OCI-LY1 (cell line): ENCODE measurements around the gene LATS2.

Source experiments
- H2AFZ ChIP-seq: fragments of 200-600 bp; sonication (generic), shearing (Covaris generic); 2 replicates; pipeline ENCODE4 v1.6.0; 2014; ENCODE audit warnings: antibody characterized with exemption, mild to moderate bottlenecking, low read length
- H3F3A ChIP-seq: fragments of 200-600 bp; sonication (generic), shearing (Covaris generic); 2 replicates; pipeline ENCODE4 v1.6.0; 2014; ENCODE audit warnings: mild to moderate bottlenecking, antibody characterized with exemption, low read length, moderate library complexity; ENCODE audit not compliant: insufficient read depth
- H3K27ac ChIP-seq: fragments of 200-600 bp; sonication (generic); 2 replicates; pipeline ENCODE4 v1.5.1; 2014; ENCODE audit warnings: low read length, mixed run types, mild to moderate bottlenecking, low read depth; ENCODE audit not compliant: poor library complexity, severe bottlenecking
- H3K27me3 ChIP-seq: fragments of 200-600 bp; sonication (generic); 2 replicates; pipeline ENCODE4 v1.6.0; 2014; ENCODE audit warnings: antibody characterized with exemption, mild to moderate bottlenecking, low read length, moderate library complexity; ENCODE audit not compliant: insufficient read depth
- H3K36me3 ChIP-seq: fragments of 200-600 bp; sonication (generic); 2 replicates; pipeline ENCODE4 v1.6.1; 2014; ENCODE audit warnings: mild to moderate bottlenecking, antibody characterized with exemption, low read length, moderate library complexity, mixed read lengths; ENCODE audit not compliant: insufficient read depth
- H3K4me1 ChIP-seq: fragments of 200-600 bp; sonication (generic); 2 replicates; pipeline ENCODE4 v1.5.1; 2014; ENCODE audit warnings: mild to moderate bottlenecking, low read length, moderate library complexity; ENCODE audit not compliant: insufficient read depth, severe bottlenecking
- H3K4me2 ChIP-seq: fragments of 200-600 bp; sonication (generic), shearing (Covaris generic); 2 replicates; pipeline ENCODE4 v1.6.1; 2014; ENCODE audit warnings: low read length
- H3K4me3 ChIP-seq: fragments of 200-600 bp; sonication (generic); 2 replicates; pipeline ENCODE4 v1.5.1; 2014; ENCODE audit warnings: low read length, low read depth, mild to moderate bottlenecking, mixed read lengths; ENCODE audit not compliant: poor library complexity, severe bottlenecking
- H3K79me2 ChIP-seq: fragments of 200-600 bp; shearing (Covaris generic); 2 replicates; pipeline ENCODE4 v1.6.1; 2016; ENCODE audit warnings: mixed run types, low read length, mixed read lengths; ENCODE audit not compliant: insufficient read depth
- H3K9ac ChIP-seq: fragments of 200-600 bp; sonication (generic), shearing (Covaris generic); 2 replicates; pipeline ENCODE4 v1.6.1; 2014; ENCODE audit warnings: mild to moderate bottlenecking, low read length, mixed read lengths
- H3K9me2 ChIP-seq: fragments of 200-600 bp; sonication (generic), shearing (Covaris generic); 2 replicates; pipeline ENCODE4 v1.6.1; 2014; ENCODE audit warnings: low read depth, mild to moderate bottlenecking, low read length, mixed read lengths
- H3K9me3 ChIP-seq: fragments of 200-600 bp; shearing (Covaris generic); 2 replicates; pipeline ENCODE4 v1.6.1; 2014; ENCODE audit warnings: low read length, mixed read lengths
- H4K20me1 ChIP-seq: fragments of 200-600 bp; sonication (generic), shearing (Covaris generic); 2 replicates; pipeline ENCODE4 v1.6.0; 2016; ENCODE audit warnings: mild to moderate bottlenecking, low read length; ENCODE audit not compliant: insufficient read depth
- EZH2 ChIP-seq: fragments of 200-600 bp; sonication (generic), shearing (Covaris generic); IDR thresholded peaks from 2 replicates; pipeline ENCODE4 v1.8.0; 2017; ENCODE audit warnings: borderline replicate concordance, mixed run types, mild to moderate bottlenecking, antibody characterized with exemption, low read length, moderate library complexity, mixed read lengths
- TF ChIP-seq, protein P1 (sequence below): fragments of 200-600 bp; sonication (generic), shearing (Covaris generic); IDR thresholded peaks from 2 replicates; pipeline ENCODE4 v1.5.1; 2017; ENCODE audit warnings: mild to moderate bottlenecking, antibody characterized with exemption, low read length, moderate library complexity, mixed read lengths

The LATS2 gene

GRCh38 chr13:21015284-21015683 is 46.1 kb downstream of the LATS2 start:
- Histone ChIP-seq H3K27ac (no peak overlapping the region), H3K4me2 (no peak overlapping the region), H3K79me2 (no peaks in the 10 kb centered on the region), H3K9ac (no peak overlapping the region), H4K20me1 (no peaks in the 10 kb centered on the region), H3K4me1 (no peaks in the 10 kb centered on the region), H3F3A (no peaks in the 10 kb centered on the region), H3K4me3 (no peak overlapping the region), H3K9me3 (no peaks in the 10 kb centered on the region), H3K36me3 (no peaks in the 10 kb centered on the region), H3K9me2 (no peaks in the 10 kb centered on the region), H3K27me3 (no peaks in the 10 kb centered on the region), H2AFZ (no peak overlapping the region)
- TF ChIP-seq, protein P1, sequence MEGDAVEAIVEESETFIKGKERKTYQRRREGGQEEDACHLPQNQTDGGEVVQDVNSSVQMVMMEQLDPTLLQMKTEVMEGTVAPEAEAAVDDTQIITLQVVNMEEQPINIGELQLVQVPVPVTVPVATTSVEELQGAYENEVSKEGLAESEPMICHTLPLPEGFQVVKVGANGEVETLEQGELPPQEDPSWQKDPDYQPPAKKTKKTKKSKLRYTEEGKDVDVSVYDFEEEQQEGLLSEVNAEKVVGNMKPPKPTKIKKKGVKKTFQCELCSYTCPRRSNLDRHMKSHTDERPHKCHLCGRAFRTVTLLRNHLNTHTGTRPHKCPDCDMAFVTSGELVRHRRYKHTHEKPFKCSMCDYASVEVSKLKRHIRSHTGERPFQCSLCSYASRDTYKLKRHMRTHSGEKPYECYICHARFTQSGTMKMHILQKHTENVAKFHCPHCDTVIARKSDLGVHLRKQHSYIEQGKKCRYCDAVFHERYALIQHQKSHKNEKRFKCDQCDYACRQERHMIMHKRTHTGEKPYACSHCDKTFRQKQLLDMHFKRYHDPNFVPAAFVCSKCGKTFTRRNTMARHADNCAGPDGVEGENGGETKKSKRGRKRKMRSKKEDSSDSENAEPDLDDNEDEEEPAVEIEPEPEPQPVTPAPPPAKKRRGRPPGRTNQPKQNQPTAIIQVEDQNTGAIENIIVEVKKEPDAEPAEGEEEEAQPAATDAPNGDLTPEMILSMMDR = no peak
- no peak for TF ChIP-seq EZH2

DNA sequence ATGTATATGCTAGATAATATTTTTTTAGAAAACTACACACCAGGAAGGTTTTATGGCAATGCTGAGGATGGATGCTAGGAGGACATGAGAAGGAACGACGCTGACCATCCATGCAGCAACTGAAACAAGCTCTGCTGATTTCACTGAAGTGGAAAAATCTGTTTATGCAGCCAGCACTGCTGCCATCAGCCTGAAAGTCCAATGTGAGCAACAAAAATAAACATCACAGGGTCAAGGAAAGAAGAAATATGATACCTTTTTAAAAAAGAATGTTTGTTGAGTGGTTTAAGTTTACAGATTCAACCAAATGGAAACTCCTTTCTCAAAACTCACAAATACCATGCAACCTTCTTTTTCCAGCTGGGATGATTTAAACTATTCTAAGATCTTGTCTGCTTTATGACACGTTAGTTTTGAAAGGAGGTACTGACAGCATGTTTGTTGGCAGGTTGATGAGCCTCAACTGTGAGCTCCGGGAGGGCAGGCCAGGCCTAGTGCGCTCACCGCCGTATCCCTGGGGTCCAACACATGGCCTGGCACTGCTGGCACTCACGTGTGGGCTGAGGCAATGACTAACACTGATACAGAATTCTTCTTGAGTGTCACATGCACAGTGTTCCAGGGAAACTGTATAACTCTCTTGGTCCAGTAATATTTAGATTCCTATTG is 46.8 kb downstream of the LATS2 start:
- Histone ChIP-seq H3K9me3 (no peaks in the 10 kb centered on the region), H3K4me1 (no peaks in the 10 kb centered on the region), H3K36me3 (no peaks in the 10 kb centered on the region), H3K9me2 (no peaks in the 10 kb centered on the region), H4K20me1 (no peaks in the 10 kb centered on the region), H3F3A (no peaks in the 10 kb centered on the region), H3K9ac (no peak overlapping the region), H3K4me2 (no peak overlapping the region), H2AFZ (no peak overlapping the region), H3K79me2 (no peaks in the 10 kb centered on the region), H3K27me3 (no peaks in the 10 kb centered on the region), H3K4me3 (no peak overlapping the region), H3K27ac (no peak overlapping the region)
- TF ChIP-seq, protein P1 = no peak
- TF ChIP-seq EZH2 = no peak

DNA sequence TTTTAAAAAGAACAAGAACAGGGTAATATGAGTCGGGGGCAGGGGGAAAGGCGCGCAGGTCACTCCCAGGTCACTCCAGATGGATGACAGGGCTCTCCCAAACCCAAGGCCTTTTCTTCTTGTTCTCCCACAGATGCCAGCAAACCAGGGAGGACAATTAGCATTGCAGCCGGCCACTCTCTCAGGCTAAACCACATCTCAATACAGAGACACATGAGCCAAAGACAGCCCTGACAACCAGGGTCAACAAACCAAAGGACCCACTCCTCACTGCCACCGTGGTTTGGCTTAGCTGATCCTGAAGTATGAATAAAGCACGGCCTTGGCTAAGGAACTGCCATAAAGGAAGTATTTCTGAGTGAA is 47.3 kb downstream of the LATS2 start:
- no peak for TF ChIP-seq EZH2
- TF ChIP-seq, protein P1 = no peak
- no peaks in the 10 kb centered on the region for H3K27me3 ChIP-seq
- H4K20me1 ChIP-seq = no peaks in the 10 kb centered on the region
- no peaks in the 10 kb centered on the region for H3F3A ChIP-seq
- H3K9me2 ChIP-seq = no peaks in the 10 kb centered on the region
- H3K4me2 ChIP-seq = no peak overlapping the region
- H3K4me1 ChIP-seq = no peaks in the 10 kb centered on the region
- no peaks in the 10 kb centered on the region for H3K9me3 ChIP-seq
- H3K9ac ChIP-seq = no peak overlapping the region
- no peaks in the 10 kb centered on the region for H3K36me3 ChIP-seq
- no peak overlapping the region for H2AFZ ChIP-seq
- H3K4me3 ChIP-seq = no peak overlapping the region
- no peak overlapping the region for H3K27ac ChIP-seq
- H3K79me2 ChIP-seq = no peaks in the 10 kb centered on the region
